ENCODE measurements around the gene HOXB9.

HOXB9 gene

DNA sequence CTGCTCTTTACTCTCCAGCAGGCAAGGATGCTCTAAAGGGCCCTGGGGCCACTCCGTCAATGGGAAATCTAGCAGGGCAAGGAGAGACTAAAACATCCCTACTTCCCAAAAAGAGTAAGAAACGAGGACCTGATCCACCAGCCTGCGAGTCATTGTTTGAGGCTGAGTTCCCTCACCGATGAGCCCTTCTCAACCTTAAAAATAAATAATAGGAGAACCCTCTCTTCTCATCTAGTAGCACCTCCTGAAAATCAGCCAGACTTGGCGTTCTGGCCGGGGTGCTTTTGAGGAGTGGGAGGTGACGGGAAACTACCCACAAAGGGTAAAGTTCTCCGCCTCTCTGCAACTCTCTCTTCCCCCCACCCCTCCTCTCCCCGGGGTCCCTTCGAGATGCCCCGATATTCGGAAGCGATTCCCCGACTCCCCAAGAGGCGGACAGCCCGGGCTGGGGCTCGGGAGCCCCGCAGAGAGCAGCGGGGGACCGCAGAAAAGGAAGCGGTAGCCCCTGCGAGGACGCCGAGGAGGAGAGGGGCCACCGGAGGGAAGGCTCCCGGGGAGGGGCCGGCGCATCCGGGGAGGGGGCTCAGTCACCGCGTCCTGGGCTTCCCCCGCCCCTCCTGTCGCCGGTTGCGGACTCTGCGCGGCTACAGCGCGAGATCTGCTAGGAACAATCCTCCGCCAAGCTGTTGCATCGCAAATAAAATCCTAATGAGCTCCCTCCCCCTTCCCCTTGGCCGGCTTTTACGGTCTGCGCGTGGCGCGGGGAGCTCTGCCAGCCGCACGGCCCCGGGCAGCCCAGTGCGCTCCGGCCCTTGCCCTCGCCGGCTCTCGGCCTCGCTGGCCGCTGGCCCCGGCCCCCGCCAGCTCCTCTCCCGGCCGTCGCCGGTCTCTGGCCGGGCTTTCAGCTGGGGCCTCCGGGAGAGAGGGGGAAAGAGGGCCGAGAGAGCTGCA is 1.3 kb downstream of the HOXB9 start:
- FAIRE-seq (no peak), DNase-seq (ENCODE audit: low spot score) (peak; percentile 50)

DNA sequence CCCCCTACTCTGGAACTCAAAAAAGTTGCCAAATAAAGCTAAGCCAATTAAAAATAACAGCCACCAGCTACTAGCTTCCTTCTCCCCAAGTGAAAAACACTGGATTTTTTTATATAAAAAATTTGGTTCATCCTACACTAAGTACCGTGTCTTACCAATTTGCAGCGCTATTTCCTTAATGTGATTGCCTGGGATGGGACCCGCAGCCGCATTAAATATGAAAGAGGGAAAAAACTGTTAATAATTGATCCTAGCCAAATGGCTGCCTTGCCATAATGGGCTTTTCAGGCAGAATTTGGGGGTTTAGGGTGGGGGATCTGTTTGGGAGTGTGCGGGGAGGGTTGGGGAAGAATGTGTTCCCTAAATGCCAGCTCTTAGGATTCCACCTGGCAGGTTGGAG is 2.0 kb downstream of the HOXB9 start:
- no peak for DNase-seq (ENCODE audit: low spot score)
- no peak for FAIRE-seq

DNA sequence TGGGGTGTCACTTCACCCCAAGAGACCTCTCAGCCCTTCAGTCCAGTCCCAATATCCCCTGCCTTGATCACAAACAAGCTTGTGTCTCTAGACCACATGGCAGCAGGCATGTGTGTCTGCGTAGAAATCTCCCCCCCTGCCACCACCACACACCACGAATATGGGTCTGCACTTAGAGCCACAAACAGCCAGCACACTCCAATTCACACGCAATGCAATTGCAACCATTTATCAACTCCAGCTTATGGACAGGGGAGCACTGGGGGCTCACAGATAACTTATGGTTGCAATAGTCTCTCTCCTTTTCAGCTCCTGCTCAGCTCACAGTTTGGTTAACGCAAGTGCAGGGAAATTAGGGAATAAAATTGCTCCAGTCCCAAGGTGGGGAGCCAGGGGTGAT is 2.6 kb downstream of the HOXB9 start:
- no peak for FAIRE-seq
- DNase-seq (ENCODE audit: low spot score), result no peak

DNA sequence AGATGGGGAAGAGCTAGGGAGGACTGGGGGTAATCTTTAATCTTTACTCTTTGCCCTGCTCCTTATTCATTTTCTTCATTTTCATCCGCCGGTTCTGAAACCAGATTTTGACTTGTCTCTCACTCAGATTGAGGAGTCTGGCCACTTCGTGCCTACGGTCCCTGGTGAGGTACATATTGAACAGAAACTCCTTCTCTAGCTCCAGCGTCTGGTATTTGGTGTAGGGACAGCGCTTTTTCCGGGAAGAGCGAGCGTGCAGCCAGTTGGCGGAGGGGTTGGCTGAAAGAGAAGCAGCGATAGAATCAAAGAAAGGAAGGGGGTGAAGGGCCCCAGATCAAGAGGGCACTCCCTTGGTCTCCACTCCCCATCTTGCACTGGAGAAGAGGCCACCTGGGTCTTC is 3.3 kb downstream of the HOXB9 start:
- FAIRE-seq (no peak), DNase-seq (ENCODE audit: low spot score) (no peak)

DNA sequence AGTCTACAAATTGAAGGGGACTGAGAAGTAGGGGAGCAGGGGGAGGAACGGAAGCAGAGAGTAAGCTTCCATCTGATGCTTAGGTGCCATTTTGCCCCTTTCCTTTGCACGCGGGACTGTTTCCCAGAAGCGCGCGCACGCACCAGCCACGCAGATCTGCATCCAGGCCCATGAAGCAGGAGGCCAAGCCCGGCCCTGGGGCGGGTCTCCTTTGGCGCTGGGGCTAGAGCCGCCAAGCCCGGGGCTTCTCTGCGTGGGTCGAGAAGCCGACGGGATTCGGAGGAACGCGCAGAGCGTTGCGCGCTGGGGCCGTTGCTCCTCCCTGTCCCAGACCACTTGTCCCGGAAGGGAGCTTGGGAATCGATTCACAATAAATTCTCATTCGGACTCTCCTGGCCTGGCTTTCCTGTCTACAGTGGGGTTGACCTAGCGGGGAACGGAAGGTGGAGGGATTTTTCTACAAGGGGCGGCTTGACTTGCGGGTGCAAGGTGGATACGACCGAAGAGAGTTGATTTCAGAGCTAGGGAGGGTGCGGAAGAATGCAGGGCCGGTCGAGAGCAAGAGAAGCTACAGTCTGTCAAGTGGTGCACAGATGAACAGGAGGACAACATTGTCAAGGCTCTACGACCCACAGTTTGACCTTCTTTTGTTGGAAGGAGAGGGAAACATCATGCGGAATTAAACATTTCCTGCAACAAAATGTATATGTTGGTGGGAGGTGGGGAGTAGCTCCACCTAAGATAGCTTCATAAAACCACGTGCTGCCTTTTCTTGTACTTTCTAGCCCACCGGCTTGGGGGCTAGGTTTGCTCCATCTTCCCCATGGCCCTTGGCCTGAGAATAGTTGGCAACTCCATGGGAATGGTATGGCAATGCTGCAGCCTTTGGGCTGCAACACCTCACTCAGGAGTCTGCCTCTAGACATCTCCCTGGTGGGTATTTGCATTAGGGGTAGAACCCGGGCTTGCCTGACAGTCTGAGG is 4.5 kb downstream of the HOXB9 start:
- FAIRE-seq (no peak), DNase-seq (ENCODE audit: low spot score) (no peak)

DNA sequence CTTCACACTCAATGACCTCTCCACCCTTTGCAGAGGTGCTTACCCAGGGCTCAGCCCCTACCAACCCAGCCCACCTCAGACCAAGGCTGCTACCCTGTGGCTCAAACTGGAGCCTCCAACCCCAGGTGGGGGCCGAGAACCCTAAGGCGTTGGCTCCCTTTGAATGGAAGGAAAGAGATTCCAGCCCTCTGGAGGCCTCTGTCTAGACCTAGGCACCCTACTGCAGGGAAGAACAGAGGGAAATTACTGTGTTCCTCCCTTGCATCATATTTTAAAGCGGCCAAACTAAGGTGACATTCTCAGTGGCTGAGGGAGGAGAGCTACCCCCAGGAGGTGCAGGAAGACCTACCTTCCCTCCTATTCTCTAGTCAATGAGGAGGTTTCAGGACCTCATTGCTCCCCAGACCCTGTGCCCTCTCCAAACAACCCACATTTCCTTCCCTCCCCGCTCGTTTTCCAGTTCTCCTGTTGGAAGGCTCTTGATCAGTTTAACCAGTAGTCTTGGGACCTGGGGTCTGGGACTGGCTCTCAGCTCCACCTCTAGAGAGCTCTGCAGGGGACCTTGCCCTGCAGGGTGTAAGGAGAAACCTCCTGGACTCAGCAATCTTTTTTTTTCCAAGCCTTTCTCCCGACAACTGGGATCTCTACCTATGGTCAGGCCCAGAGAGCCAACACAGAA is 5.6 kb downstream of the HOXB9 start:
- no peak for DNase-seq (ENCODE audit: low spot score)

DNA sequence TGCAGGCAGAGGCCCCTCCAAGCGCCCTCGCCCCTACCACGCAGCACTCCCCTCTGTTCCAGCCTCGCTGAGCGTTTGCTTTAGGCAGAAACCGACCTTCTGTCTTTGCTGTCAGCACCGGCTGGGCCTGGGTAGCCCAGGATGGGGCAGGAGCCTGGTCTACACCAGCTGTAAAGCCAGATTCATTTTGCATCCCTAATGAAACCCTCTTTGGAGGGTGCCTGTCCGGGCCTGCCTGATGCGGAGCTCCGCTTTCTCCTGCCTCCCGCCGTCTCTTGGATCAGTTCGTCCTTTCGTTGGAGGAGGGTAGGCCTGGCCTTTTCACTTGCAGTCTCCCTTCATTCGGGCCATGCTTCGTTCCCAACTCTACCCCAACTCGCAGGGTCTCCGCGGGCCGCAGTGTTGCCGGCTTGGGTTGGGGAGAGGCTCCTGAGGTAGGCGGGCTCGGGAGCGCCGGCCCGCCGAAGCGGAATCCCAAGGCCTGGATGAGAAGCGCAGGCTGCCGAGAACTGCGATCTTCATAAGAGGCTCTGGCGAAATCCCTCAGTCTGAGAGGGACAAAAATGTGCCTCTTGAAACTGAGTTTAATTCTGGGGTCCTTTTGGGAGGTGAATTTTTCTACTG is 6.2 kb downstream of the HOXB9 start:
- no peak for FAIRE-seq
- no peak for DNase-seq (ENCODE audit: low spot score)

More for the DNA sequence above, 5.6 kb downstream of the HOXB9 start:
- no peak for FAIRE-seq

DNA sequence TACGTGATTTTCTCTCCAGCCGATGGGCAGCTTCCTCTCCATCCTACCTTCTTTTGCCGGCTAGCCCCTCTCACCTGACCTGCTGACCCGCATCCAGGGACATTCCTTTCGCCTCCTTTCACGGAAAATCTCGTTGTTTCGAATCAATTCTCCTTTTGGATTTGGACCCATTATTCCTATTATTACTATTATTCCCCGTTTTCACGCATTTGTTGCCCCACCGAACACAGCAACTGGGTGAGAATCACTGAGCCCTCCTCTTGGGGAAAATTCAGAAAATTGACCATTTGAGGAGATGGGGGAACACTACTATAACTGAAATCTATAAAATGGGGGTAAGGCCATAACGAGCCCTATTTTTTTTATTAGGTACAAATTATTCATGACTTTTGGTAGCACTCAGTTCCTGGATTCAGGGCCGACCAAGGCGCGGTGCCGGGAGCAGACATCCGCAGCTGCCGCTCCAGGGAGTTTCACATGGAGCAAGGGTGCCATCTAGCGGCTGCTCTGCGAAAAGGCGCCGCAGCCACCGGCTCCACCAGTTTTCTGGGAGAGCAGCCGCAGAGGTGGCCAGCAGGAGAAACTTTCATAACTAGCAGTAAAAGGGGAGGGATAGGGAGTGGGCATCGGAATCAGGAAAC is 7.8 kb downstream of the HOXB9 start:
- DNase-seq (ENCODE audit: low spot score) (peak; percentile 78), FAIRE-seq (peak; percentile 84)

DNA sequence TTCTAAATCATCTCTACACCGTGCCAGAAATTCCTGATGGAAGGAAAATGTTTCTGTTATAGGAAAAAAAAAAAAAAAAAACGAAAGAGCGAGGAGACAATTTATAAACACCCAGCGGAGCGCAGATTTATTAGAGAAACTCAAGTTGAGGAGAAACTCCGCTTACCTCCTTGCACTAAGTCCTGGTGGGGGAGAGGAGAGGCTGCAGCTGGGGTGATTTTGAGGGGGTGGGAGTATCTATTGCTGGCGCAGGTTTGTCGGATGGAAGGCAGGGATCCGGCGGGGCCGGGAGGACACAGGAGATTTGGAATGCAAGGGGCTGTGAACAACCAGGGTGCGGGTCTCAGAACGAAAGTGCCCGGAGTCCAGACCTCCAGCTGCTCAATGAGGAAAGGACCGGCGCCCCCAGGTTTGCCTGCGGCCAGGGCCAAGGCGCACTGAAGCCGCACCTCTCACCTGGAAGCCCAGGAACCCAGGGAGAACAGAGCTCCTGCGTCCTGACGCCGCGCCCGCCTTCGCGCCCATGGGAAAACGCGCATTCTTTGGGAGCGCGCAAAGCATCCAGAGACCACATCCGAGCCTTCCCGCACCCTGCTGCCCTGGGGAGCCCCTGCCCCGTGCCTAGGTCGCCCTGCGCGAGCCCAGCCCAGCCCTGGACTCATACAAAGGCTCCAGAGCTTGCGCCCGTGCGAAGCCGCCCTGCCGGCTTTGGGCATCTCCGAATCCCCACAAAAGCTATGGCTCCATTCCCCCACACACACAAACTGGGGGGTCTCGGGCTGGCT is 8.5 kb downstream of the HOXB9 start:
- DNase-seq (ENCODE audit: low spot score) (no peak), FAIRE-seq (no peak)

DNA sequence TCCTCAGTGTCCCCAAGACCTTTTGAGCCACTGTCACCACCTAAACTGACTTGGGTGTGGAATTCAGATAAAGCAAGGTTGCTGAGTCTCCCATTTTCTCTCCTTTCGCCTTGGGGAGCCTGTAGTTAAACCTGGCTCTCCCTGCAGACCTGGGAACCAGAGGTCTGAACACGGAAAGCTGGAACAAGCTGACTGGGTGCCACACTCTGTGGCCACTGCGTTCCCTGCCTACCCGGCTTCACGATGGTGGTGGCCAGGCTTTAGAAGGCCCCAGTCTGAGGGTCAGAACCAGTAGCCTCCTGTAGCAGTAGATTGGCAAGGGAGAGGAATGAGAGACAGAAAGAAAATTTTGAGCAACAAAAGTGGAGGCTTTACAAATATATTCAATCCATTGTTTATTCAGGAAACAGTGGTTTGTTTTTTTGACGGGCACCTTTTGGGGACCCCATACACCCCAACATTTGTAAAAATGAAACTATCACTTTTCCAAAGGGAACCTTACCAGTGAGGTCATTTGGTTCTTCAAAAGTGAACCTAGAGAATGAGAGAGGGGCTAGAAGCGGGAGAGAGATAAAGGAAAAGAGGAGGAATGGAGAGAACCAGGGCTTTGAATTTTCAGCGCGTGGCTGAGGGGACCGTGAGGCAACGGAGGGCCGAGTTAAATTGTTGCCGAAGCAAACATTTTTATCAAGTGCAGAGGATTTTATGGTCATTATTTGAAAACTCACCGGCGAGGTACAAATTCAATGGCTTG is 9.3 kb downstream of the HOXB9 start:
- no peak for FAIRE-seq

DNA sequence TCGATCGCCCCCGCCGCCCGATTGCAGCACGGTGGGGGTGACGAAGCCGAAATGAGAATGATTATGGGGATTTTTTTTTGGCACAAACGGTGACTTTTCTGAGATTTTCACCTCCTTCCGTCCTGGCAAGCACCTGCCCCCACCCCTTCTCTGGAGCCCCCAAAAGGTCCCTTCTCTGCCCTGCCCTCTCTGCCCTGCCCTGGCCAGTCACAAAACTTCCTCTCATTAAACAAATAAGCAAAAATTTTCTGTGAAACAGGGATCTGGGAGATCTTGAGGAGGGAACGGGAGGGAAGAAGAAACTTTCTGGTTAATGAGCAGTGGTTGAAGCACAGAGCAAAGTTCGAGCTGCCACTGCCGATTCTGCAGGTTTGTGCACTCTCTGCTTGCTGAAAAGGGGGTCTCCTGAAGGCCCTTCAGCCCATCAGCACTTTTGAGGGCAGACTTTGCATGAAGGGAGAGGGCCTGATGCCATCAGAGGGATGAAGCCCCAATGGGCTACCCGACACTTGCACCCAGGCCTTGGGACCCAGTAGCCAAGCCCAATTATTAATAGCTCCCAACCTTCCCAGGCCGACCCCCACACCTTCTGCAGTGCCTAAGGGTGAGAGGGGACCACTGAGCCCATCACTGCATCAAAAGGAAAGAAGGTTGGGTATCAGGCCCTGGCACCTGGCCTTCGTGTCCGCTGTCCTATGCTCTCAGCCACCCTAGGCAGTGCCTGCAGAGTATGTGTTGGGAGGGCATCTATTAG is 10.0 kb downstream of the HOXB9 start:
- DNase-seq (ENCODE audit: low spot score), result no peak
- no peak for FAIRE-seq

More for the DNA sequence above, 9.3 kb downstream of the HOXB9 start:
- no peak for DNase-seq (ENCODE audit: low spot score)

DNA sequence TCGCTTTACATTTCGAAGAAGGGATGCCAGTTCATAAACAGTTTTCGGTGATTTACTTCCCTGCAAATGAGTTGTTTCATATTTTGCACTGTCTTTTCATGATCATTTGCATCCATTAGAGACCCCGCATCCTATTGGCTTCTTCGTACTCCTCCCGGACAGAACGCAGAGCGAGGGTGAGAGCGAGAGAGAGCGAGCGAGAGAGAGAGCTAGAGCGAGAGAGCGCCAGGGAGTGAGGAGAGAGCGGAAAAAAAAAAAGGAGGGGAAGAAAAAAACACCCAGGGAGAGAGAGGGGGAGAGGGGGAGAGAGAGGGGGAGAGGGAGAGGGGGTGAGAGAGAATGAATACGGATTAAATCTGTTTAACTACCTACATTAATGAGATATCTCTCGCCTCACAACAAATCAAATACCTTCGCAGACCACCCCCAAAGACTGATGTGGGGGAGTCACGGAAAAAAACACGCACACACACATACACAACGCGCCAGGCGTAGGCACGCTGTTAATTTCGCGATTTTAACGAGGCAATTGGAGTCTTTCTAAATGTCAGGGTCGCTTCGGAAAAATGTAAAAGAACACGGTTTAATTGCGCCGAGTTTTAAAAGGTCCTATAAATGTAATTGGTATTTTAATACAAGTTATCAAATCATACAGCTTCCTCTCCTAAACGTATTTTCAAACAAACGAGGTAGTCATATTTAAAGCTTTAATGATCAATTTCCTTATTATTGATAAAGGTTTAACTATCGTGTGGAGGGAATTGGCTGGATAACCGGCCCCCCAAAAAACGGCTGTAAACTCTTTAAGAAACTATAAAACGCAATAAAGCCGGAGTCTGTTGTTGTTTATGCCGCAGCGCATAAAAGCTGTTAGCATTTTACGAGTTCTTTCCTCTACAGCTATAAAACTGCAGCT is 10.9 kb downstream of the HOXB9 start, which contains the start of gene HOXB8:
HOXB8 (minus strand) TSS at position 246 of the 916 bp plus-strand sequence. CDS start 588 bp downstream, outside the sequence.
- DNase-seq (ENCODE audit: low spot score), result no peak
- no peak for FAIRE-seq

DNA sequence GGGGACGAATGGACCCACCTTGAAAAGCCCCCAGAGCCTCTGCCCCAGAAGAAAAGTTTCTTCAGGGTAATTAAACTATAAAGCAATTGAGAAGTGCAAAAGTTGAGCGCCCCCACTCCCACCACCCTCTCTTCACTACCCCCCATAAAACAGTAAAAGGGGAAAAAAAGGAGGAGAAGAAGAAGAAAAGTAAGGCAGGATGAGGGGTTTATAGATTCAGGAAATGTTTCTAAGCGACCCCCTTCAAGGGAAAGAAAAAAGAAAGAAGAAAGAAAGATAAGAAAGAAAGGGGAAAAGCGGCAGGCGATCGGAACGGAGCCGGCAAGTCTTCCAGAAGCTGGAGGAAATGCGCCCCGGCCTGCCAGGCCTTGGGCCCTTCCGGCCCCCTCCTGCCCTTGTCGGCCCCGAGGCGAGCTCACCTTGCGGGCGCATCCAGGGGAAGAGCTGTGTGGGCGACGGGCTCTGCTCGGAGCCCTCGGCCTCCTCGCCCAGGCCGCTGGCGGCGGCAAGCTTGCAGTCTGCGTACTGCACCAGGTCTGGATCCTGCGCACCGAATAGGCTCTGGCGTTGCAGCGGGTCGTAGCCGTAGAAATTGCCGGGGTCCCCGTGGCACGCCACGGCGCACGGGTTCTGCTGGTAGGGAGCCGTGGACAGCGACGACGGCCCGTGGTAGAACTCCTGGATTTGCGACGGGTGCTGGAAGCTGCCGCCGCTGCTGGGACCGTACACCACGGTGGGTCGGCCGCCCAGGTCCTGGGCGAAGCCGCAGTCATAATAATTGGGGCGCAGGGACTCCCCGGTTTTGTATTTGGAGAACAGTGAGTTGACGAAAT is 12.1 kb downstream of the HOXB9 start:
- FAIRE-seq (no peak), DNase-seq (ENCODE audit: low spot score) (no peak)

DNA sequence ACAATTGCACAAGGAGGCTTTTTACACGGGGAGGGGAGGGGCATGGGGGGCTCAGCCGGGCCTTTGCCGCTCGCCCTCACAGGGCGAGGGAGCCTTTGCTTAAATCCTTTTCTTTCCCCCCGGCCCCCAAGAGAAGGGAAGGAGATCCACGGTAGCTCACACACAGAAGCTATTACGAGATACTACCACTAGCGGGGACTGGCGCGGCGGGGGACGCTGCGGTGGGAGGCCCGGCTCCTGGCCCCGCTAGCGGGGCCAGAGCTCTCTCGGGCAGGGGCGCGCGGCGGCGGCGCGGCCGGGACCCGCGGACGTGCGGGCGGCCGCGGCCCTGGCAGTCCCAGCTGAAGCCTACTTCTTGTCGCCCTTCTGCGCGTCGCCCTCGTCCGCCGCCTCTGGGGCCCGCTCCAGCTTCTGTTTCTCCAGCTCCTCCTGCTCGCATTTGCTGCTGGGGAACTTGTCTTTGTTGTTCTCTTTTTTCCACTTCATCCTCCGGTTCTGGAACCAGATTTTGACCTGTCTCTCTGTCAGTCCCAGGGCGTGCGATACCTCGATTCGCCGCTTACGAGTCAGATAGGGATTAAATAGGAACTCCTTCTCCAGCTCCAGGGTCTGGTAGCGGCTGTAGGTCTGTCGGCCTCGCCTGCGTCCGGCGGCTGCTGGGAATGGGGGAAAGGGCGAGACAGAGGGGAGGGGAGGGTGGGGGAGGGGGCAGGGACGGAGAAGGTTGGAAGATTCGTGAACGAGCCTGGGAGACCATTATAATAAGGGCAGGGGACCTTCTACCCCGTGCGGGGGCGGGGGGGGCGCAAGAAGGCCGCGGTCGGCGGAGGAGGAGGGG is 13.1 kb downstream of the HOXB9 start:
- FAIRE-seq (no peak), DNase-seq (ENCODE audit: low spot score) (no peak)

DNA sequence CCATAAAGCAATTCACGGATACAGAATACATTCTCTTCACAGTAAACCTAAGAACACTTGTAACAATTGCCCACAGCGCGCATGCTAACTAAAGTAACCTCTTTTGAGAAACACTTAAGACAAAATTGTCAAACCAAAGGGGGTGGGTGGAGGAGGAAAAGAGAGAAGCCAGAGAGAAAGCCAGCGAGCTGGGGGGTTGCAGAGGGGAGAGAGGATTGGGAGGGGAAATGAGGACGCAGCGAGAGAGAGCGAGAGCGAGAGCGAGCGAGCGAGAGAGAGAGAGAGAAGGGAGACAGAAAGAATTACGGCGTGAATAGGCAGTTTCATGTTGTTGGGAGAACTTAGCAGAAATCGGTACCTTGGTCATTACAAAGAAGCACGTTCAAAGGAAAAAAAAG is 13.7 kb downstream of the HOXB9 start:
- DNase-seq (ENCODE audit: low spot score), result peak; percentile 13
- no peak for FAIRE-seq
